Measurements from ENCODE around the gene PLEK2.
A peak's percentile ranks its signal among the peaks of the same experiment; 100 is the strongest.
"Not testable (repeated sequence)": the region's sequence is repeated elsewhere in the genome, so short reads cannot be mapped to it uniquely, and the experiment has no call there.

PLEK2 gene, protein sequence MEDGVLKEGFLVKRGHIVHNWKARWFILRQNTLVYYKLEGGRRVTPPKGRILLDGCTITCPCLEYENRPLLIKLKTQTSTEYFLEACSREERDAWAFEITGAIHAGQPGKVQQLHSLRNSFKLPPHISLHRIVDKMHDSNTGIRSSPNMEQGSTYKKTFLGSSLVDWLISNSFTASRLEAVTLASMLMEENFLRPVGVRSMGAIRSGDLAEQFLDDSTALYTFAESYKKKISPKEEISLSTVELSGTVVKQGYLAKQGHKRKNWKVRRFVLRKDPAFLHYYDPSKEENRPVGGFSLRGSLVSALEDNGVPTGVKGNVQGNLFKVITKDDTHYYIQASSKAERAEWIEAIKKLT

GRCh38 chr14:67411820-67412421 lies at the start of gene PLEK2:
Gene PLEK2 (minus strand): TSS chr14:67412165. CDS start chr14:67412059, 106 bp downstream.
- Histone ChIP-seq H3K27ac (ENCODE audit: low read length) (no peak within 1 kb of the TSS), H3K9ac (ENCODE audit: low read length in 2 of 2) (no peak within 1 kb of the TSS), H3K36me3 (ENCODE audit: control insufficient read depth in 2 of 2, insufficient read depth in 2 of 2, low read length in 2 of 2) (no peaks in the 10 kb centered on the region), H3K27me3 (ENCODE audit: control insufficient read depth in 1 of 2, insufficient read depth in 2 of 2, low read length in 2 of 2) (peaks cover 23 to 24% of the 10 kb centered on the region in 2 donors), H3K9me3 (ENCODE audit: control insufficient read depth in 2 of 2, low read length in 2 of 2) (no peaks in the 10 kb centered on the region), H3K4me1 (ENCODE audit: control insufficient read depth, insufficient read depth, low read length) (peaks cover 8% of the 10 kb centered on the region), H3K4me3 (ENCODE audit: low read length in 2 of 2) (peak within 1 kb of the TSS; percentile 53 to 60)

DNA sequence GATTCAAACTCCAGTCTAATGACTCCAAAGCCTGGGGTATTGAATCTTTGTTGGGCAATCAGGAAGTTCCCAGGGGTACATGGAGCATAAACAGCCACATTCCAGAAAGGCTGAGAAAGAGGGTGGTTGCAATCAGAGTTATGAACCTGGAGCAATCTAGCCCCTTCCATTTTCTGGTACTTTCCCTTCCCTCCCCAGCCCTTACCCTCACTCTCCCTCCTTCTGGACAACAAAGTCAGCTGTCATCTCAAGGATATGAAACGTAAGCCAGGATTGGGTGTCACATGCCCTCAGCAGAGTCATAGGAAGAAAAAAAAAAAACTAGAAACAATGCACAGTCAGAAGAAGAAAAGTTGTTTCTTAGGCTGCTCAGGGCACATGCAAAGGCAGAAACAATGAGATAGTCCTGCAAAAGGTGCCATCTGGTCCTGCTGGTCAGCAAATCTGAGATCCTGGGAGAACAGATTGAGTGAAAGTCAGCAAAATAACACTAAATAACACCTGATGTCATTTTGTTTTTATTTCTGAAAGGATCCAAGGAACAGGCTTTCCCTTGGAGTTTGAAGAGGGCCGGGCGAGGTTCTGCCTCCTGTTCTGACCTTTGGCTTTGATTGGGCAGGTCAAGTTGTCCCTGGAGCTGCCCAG lies 49.5 kb upstream of the PLEK2 start:
- Histone ChIP-seq H3K9ac (ENCODE audit: low read length in 2 of 2) (no peak overlapping the region), H3K36me3 (ENCODE audit: control insufficient read depth in 2 of 2, insufficient read depth in 2 of 2, low read length in 2 of 2) (no peaks in the 10 kb centered on the region), H3K4me3 (ENCODE audit: low read length in 2 of 2) (no peak overlapping the region), H3K27ac (ENCODE audit: low read length) (no peak overlapping the region), H3K4me1 (ENCODE audit: control insufficient read depth, insufficient read depth, low read length) (no peaks in the 10 kb centered on the region), H3K27me3 (ENCODE audit: control insufficient read depth in 1 of 2, insufficient read depth in 2 of 2, low read length in 2 of 2) (peaks cover 0 to 2% of the 10 kb centered on the region in 2 donors), H3K9me3 (ENCODE audit: control insufficient read depth in 2 of 2, low read length in 2 of 2) (no peaks in the 10 kb centered on the region)

GRCh38 chr14:67459336-67459735 lies 47.4 kb upstream of the PLEK2 start:
- Histone ChIP-seq H3K9ac (ENCODE audit: low read length in 2 of 2) (no peak overlapping the region), H3K9me3 (ENCODE audit: control insufficient read depth in 2 of 2, low read length in 2 of 2) (no peaks in the 10 kb centered on the region), H3K4me1 (ENCODE audit: control insufficient read depth, insufficient read depth, low read length) (no peaks in the 10 kb centered on the region), H3K36me3 (ENCODE audit: control insufficient read depth in 2 of 2, insufficient read depth in 2 of 2, low read length in 2 of 2) (no peaks in the 10 kb centered on the region), H3K4me3 (ENCODE audit: low read length in 2 of 2) (no peak overlapping the region), H3K27me3 (ENCODE audit: control insufficient read depth in 1 of 2, insufficient read depth in 2 of 2, low read length in 2 of 2) (peaks cover 0 to 2% of the 10 kb centered on the region in 2 donors), H3K27ac (ENCODE audit: low read length) (no peak overlapping the region)

DNA sequence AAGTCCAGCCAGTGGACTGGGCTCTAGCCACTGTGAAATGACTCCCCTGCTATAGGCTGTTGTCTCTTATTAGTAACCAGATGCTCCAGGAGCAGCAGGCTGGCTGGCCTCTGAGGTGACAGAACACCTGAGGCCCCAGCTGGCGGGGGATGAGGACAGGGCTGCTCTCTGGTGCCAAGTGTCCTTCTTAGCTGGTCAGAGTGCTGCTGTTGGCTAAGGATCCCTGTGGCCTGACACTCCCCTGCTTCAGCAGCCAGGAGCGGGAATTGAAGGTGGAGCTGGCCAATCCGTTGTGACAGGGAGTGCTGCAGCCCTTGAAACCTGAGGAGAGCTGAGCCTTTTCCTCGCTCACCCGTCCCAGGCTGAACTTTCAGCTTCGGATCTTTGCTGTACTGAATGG lies 45.8 kb upstream of the PLEK2 start:
- Histone ChIP-seq H3K27me3 (ENCODE audit: control insufficient read depth in 1 of 2, insufficient read depth in 2 of 2, low read length in 2 of 2) (peaks cover 0 to 8% of the 10 kb centered on the region in 2 donors), H3K4me3 (ENCODE audit: low read length in 2 of 2) (no peak overlapping the region), H3K9ac (ENCODE audit: low read length in 2 of 2) (no peak overlapping the region), H3K36me3 (ENCODE audit: control insufficient read depth in 2 of 2, insufficient read depth in 2 of 2, low read length in 2 of 2) (no peaks in the 10 kb centered on the region), H3K9me3 (ENCODE audit: control insufficient read depth in 2 of 2, low read length in 2 of 2) (no peaks in the 10 kb centered on the region), H3K27ac (ENCODE audit: low read length) (no peak overlapping the region), H3K4me1 (ENCODE audit: control insufficient read depth, insufficient read depth, low read length) (no peaks in the 10 kb centered on the region)

- peaks cover 0 to 8% of the 10 kb centered on the region in 2 donors for H3K27me3 ChIP-seq (ENCODE audit: control insufficient read depth in 1 of 2, insufficient read depth in 2 of 2, low read length in 2 of 2)
- no peaks in the 10 kb centered on the region for H3K36me3 ChIP-seq (ENCODE audit: control insufficient read depth in 2 of 2, insufficient read depth in 2 of 2, low read length in 2 of 2)
- no peak overlapping the region for H3K9ac ChIP-seq (ENCODE audit: low read length in 2 of 2)
- H3K27ac ChIP-seq (ENCODE audit: low read length) = no peak overlapping the region
- no peaks in the 10 kb centered on the region for H3K9me3 ChIP-seq (ENCODE audit: control insufficient read depth in 2 of 2, low read length in 2 of 2)
- H3K4me1 ChIP-seq (ENCODE audit: control insufficient read depth, insufficient read depth, low read length) = no peaks in the 10 kb centered on the region
- no peak overlapping the region for H3K4me3 ChIP-seq (ENCODE audit: low read length in 2 of 2)
Observed at GRCh38 chr14:67456732-67457131, 44.8 kb upstream of the PLEK2 start.

DNA sequence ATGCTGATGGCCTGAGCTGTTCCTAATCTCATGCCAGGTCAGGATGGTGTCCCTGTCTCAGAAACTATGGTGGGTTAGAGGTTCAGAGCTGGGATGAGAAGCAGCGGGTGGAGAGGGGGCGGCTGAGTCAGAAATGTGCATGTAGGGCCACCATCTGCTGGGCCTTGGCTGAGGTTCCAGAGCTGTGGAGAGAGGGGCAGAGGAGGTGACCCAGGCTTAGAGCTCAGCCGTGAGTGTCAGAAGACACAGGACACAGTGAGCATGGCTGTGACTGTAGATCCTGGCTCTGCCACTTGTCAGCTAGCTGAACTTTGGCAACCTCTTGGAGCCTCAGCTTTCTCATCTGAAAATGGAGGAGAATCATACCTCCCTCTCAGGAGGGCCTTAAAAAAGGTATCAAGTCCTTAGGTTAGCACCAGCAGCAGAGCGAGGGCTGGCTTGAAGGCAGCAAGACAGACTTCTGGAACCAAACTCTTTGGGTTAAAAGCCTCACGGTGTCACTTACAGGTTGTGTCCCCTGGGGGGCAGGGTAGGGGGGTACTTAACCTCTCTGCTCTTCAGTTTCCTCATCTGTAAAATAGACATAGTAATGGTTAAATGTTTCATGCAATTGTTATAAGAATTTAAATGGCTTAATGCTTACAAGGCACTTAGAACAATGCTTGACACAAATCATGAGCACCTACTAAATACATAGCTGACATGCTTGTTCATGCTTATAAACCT lies 41.8 kb upstream of the PLEK2 start:
- Histone ChIP-seq H3K36me3 (ENCODE audit: control insufficient read depth in 2 of 2, insufficient read depth in 2 of 2, low read length in 2 of 2) (no peaks in the 10 kb centered on the region), H3K27ac (ENCODE audit: low read length) (no peak overlapping the region), H3K9me3 (ENCODE audit: control insufficient read depth in 2 of 2, low read length in 2 of 2) (no peaks in the 10 kb centered on the region), H3K4me3 (ENCODE audit: low read length in 2 of 2) (no peak overlapping the region), H3K27me3 (ENCODE audit: control insufficient read depth in 1 of 2, insufficient read depth in 2 of 2, low read length in 2 of 2) (peaks cover 0 to 8% of the 10 kb centered on the region in 2 donors), H3K4me1 (ENCODE audit: control insufficient read depth, insufficient read depth, low read length) (no peaks in the 10 kb centered on the region), H3K9ac (ENCODE audit: low read length in 2 of 2) (no peak overlapping the region)

GRCh38 chr14:67451667-67452066 lies 39.7 kb upstream of the PLEK2 start:
- H3K36me3 ChIP-seq (ENCODE audit: control insufficient read depth in 2 of 2, insufficient read depth in 2 of 2, low read length in 2 of 2); H3K9ac ChIP-seq (ENCODE audit: low read length in 2 of 2); H3K9me3 ChIP-seq (ENCODE audit: control insufficient read depth in 2 of 2, low read length in 2 of 2); H3K4me3 ChIP-seq (ENCODE audit: low read length in 2 of 2); H3K4me1 ChIP-seq (ENCODE audit: control insufficient read depth, insufficient read depth, low read length); H3K27me3 ChIP-seq (ENCODE audit: control insufficient read depth in 1 of 2, insufficient read depth in 2 of 2, low read length in 2 of 2); H3K27ac ChIP-seq (ENCODE audit: low read length): not testable (repeated sequence)

- no peaks in the 10 kb centered on the region for H3K9me3 ChIP-seq (ENCODE audit: control insufficient read depth in 2 of 2, low read length in 2 of 2)
- H3K27me3 ChIP-seq (ENCODE audit: control insufficient read depth in 1 of 2, insufficient read depth in 2 of 2, low read length in 2 of 2) = peaks cover 0 to 5% of the 10 kb centered on the region in 2 donors
- H3K27ac ChIP-seq (ENCODE audit: low read length) = no peak overlapping the region
- H3K9ac ChIP-seq (ENCODE audit: low read length in 2 of 2) = no peak overlapping the region
- H3K36me3 ChIP-seq (ENCODE audit: control insufficient read depth in 2 of 2, insufficient read depth in 2 of 2, low read length in 2 of 2) = no peaks in the 10 kb centered on the region
- H3K4me1 ChIP-seq (ENCODE audit: control insufficient read depth, insufficient read depth, low read length) = peaks cover 7% of the 10 kb centered on the region
- no peak overlapping the region for H3K4me3 ChIP-seq (ENCODE audit: low read length in 2 of 2)
Observed at GRCh38 chr14:67449096-67449495, 37.1 kb upstream of the PLEK2 start.

GRCh38 chr14:67447033-67447381 lies 35.0 kb upstream of the PLEK2 start:
- Histone ChIP-seq H3K4me3 (ENCODE audit: low read length in 2 of 2) (no peak overlapping the region), H3K9ac (ENCODE audit: low read length in 2 of 2) (no peak overlapping the region), H3K27me3 (ENCODE audit: control insufficient read depth in 1 of 2, insufficient read depth in 2 of 2, low read length in 2 of 2) (no peaks in the 10 kb centered on the region), H3K27ac (ENCODE audit: low read length) (no peak overlapping the region), H3K36me3 (ENCODE audit: control insufficient read depth in 2 of 2, insufficient read depth in 2 of 2, low read length in 2 of 2) (no peaks in the 10 kb centered on the region), H3K4me1 (ENCODE audit: control insufficient read depth, insufficient read depth, low read length) (peaks cover 7% of the 10 kb centered on the region), H3K9me3 (ENCODE audit: control insufficient read depth in 2 of 2, low read length in 2 of 2) (no peaks in the 10 kb centered on the region)

DNA sequence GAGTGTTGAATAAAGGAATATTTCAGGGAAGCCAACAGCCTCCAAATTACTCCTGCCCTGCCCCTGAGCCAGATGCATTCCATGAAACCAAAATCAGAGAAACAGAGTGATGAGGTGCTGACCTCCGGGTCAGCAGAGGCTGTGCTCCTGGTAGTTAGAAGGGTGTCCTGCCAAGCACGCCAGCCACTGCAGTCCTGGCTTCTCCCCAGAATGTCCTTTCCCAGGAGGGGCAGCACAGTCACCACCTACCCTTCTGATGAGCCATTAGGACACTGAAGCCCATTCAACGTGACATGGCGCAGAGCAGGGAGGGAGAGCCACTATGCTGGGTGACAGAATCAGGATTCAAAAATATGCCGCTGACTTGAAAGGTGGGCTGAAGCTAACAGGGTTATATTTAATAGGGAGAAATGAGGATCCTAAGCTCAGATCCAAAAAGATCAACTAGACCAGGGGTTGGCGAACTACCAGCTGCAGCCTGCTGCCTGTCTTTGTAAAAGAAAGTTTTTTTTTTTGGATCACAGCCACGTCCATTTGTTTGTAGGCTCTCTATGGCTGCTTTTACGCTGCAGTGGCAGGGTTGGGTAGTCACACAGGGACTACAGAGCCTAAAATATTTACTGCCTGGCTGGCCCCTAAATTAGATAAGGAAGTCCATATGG lies 34.5 kb upstream of the PLEK2 start:
- H3K36me3 ChIP-seq (ENCODE audit: control insufficient read depth in 2 of 2, insufficient read depth in 2 of 2, low read length in 2 of 2) = no peaks in the 10 kb centered on the region
- no peak overlapping the region for H3K9ac ChIP-seq (ENCODE audit: low read length in 2 of 2)
- peaks cover 7% of the 10 kb centered on the region for H3K4me1 ChIP-seq (ENCODE audit: control insufficient read depth, insufficient read depth, low read length)
- H3K9me3 ChIP-seq (ENCODE audit: control insufficient read depth in 2 of 2, low read length in 2 of 2) = no peaks in the 10 kb centered on the region
- H3K4me3 ChIP-seq (ENCODE audit: low read length in 2 of 2) = no peak overlapping the region
- H3K27ac ChIP-seq (ENCODE audit: low read length) = no peak overlapping the region
- H3K27me3 ChIP-seq (ENCODE audit: control insufficient read depth in 1 of 2, insufficient read depth in 2 of 2, low read length in 2 of 2) = no peaks in the 10 kb centered on the region

All from stomach smooth muscle (tissue), 2 donors.